Testis (tissue), 2 donors: ENCODE measurements around the gene SLC16A7.

Source experiments
- POLR2A ChIP-seq: fragments of 450-650 bp; IDR thresholded peaks from one replicate; pipeline ENCODE4 v1.6.1; 2017; ENCODE audit warnings: antibody characterized with exemption, mild to moderate bottlenecking, moderate library complexity
- TF ChIP-seq, protein P1 (sequence below), 3 experiments: fragments of 450-650 bp in 2 of 3; fragments of 200-600 bp in 1 of 3; sonication (generic) in 1 of 3; IDR thresholded peaks; one replicate each; pipeline ENCODE4 v1.5.1; 2016 to 2019; ENCODE audit warnings: antibody characterized with exemption in 3 of 3, mild to moderate bottlenecking in 2 of 3, moderate library complexity in 1 of 3

DNA sequence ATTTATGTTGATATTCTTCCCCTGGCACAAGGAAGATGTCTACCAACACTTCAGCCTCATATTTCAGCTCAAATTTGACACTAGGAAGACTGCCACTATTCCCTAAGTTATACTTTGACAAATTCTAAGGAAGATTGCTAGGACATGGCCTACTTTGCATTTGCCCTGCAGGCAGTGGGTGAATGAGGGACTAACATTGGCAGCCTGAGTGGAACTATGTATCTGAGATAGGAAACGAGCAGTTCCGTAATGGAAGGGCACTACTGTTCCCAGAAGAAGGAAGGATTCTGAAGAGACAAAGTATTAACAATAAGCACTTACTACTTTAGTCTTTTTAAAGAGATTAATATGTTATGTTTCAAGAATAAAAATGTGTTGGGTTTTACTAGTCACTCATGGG is 115.1 kb downstream of the SLC16A7 start:
- TF ChIP-seq, protein P1, sequence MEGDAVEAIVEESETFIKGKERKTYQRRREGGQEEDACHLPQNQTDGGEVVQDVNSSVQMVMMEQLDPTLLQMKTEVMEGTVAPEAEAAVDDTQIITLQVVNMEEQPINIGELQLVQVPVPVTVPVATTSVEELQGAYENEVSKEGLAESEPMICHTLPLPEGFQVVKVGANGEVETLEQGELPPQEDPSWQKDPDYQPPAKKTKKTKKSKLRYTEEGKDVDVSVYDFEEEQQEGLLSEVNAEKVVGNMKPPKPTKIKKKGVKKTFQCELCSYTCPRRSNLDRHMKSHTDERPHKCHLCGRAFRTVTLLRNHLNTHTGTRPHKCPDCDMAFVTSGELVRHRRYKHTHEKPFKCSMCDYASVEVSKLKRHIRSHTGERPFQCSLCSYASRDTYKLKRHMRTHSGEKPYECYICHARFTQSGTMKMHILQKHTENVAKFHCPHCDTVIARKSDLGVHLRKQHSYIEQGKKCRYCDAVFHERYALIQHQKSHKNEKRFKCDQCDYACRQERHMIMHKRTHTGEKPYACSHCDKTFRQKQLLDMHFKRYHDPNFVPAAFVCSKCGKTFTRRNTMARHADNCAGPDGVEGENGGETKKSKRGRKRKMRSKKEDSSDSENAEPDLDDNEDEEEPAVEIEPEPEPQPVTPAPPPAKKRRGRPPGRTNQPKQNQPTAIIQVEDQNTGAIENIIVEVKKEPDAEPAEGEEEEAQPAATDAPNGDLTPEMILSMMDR (IDR thresholded peaks at IDR 0.05) = no peak
- no peak for TF ChIP-seq POLR2A
